Suprapubic skin (tissue), 4 donors: ENCODE results near the gene CSRP1.
"Not testable (repeated sequence)": the region's sequence is repeated elsewhere in the genome, so short reads cannot be mapped to it uniquely, and the experiment has no call there.

ENCODE experiments used
- EP300 ChIP-seq: sonication (generic); formaldehyde crosslinking; IDR thresholded peaks from one replicate; pipeline ENCODE4 v1.6.1; 2017; ENCODE audit warnings: antibody characterized with exemption
- POLR2A ChIP-seq, 2 donors: fragments of 450-650 bp; IDR thresholded peaks; one replicate each; pipeline ENCODE4 v1.6.1; 2017; ENCODE audit warnings: antibody characterized with exemption in 2 of 2, mild to moderate bottlenecking in 2 of 2, moderate library complexity in 2 of 2
- POLR2AphosphoS5 ChIP-seq, 3 donors: sonication (generic); formaldehyde crosslinking; IDR thresholded peaks; one replicate each; pipeline ENCODE4 v1.6.1; 2017; ENCODE audit warnings: antibody characterized with exemption in 3 of 3
- TF ChIP-seq, protein P1 (sequence below), 2 donors: fragments of 200-600 bp in 1 of 2; fragments of 450-650 bp in 1 of 2; sonication (generic) in 1 of 2; IDR thresholded peaks; one replicate each; pipeline ENCODE4 v1.5.1; 2016 to 2019; ENCODE audit warnings: antibody characterized with exemption in 2 of 2, mild to moderate bottlenecking in 1 of 2, moderate library complexity in 1 of 2

DNA sequence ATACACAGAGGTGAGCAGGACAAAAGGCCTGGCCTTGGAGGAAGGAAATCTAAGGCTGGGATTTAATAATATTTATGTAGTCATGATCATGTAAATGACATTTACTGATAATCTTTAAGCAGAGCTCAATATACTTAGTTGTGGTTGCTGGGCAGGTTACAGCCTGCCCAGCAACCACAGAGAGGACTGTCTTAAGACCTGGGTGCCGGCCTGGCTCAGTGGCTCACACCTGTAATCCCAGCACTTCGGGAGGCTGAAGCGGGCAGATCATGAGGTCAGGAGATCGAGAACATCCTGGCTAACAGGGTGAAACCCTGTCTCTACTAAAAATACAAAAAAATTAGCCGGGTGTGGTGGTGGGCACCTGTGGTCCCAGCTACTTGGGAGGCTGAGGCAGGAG is 42.6 kb upstream of the CSRP1 start:
- TF ChIP-seq, protein P1, sequence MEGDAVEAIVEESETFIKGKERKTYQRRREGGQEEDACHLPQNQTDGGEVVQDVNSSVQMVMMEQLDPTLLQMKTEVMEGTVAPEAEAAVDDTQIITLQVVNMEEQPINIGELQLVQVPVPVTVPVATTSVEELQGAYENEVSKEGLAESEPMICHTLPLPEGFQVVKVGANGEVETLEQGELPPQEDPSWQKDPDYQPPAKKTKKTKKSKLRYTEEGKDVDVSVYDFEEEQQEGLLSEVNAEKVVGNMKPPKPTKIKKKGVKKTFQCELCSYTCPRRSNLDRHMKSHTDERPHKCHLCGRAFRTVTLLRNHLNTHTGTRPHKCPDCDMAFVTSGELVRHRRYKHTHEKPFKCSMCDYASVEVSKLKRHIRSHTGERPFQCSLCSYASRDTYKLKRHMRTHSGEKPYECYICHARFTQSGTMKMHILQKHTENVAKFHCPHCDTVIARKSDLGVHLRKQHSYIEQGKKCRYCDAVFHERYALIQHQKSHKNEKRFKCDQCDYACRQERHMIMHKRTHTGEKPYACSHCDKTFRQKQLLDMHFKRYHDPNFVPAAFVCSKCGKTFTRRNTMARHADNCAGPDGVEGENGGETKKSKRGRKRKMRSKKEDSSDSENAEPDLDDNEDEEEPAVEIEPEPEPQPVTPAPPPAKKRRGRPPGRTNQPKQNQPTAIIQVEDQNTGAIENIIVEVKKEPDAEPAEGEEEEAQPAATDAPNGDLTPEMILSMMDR (IDR thresholded peaks at IDR 0.05), result not testable (repeated sequence)
- TF ChIP-seq EP300; POLR2AphosphoS5 (IDR thresholded peaks at IDR 0.05); POLR2A (IDR thresholded peaks at IDR 0.05): not testable (repeated sequence)
